NCI-H2081 treated with DMSO at 0.1 percent for 48 hours (cell line): ENCODE measurements around the gene FBXL12.
A peak's percentile ranks its signal among the peaks of the same experiment; 100 is the strongest.
"Not testable (repeated sequence)": the region's sequence is repeated elsewhere in the genome, so short reads cannot be mapped to it uniquely, and the experiment has no call there.

ENCODE experiments used
- DNase-seq: peaks from one replicate; lab custom pipeline; 2025; lab: John Stamatoyannopoulos, UW

FBXL12 gene

GRCh38 chr19:9792206-9793070 is 26.4 kb downstream of the FBXL12 start:
- peak; percentile 41 for DNase-seq

GRCh38 chr19:9791552-9792205 is 27.2 kb downstream of the FBXL12 start:
- DNase-seq: no peak

GRCh38 chr19:9791073-9791367 is 27.9 kb downstream of the FBXL12 start:
- DNase-seq: not testable (repeated sequence)

- DNase-seq: not testable (repeated sequence)
Measured at GRCh38 chr19:9789579-9789978, 29.3 kb downstream of the FBXL12 start.

- no peak for DNase-seq
Measured at GRCh38 chr19:9789066-9789465, 29.8 kb downstream of the FBXL12 start.

GRCh38 chr19:9788604-9789003 is 30.3 kb downstream of the FBXL12 start:
- DNase-seq: not testable (repeated sequence)

GRCh38 chr19:9786819-9787218 is 32.1 kb downstream of the FBXL12 start:
- no peak for DNase-seq

- DNase-seq: no peak
Measured at GRCh38 chr19:9786342-9786741, 32.5 kb downstream of the FBXL12 start.

GRCh38 chr19:9785367-9786331 is 33.2 kb downstream of the FBXL12 start:
- peak; percentile 55 for DNase-seq

GRCh38 chr19:9784163-9784496 is 34.7 kb downstream of the FBXL12 start:
- not testable (repeated sequence) for DNase-seq

- no peak for DNase-seq
Measured at GRCh38 chr19:9782338-9782737, 36.5 kb downstream of the FBXL12 start.

GRCh38 chr19:9768175-9769112 is 50.4 kb downstream of the FBXL12 start, which contains the start of gene ZNF846:
Gene ZNF846 (minus strand): TSS chr19:9768738. CDS start chr19:9764950, 3,788 bp downstream.
- DNase-seq: peak; percentile 54
